WTC11 (cell line): ENCODE results near the gene CDK3. TPM values are rescaled to one million over a fixed set of nuclear protein-coding genes. Genes with fewer than 3 reads are reported as not detected.

ENCODE experiments used
- ATAC-seq: fragments of 200-7000 bp; cut with Tn5 transposase; 2 replicates; pipeline ENCODE4 v1.10.0; 2021; ENCODE audit warnings: mild to moderate bottlenecking, moderate library complexity
- CTCF ChIA-PET: fragments of 300-600 bp; sonication (Branson Sonifier 250); formaldehyde crosslinking; loops from one replicate; lab custom pipeline; 2021; ENCODE audit warnings: antibody characterized with exemption; lab: Charles Lee
- POLR2A ChIA-PET: fragments of 350-600 bp; sonication (Branson Sonifier 250); formaldehyde crosslinking; loops from one replicate; lab custom pipeline; 2021; ENCODE audit warnings: antibody characterized with exemption; lab: Charles Lee
- DNase-seq: peaks from one replicate; pipeline ENCODE4 v3.0.0; 2021; ENCODE audit warnings: low spot score
- H3K27ac Mint-ChIP-seq: 2 replicates; pipeline ENCODE4 v1.8.0; 2021; ENCODE audit warnings: mixed read lengths
- H3K27me3 Mint-ChIP-seq: 2 replicates; pipeline ENCODE4 v1.8.0; 2021; ENCODE audit warnings: low read depth, mild to moderate bottlenecking, moderate library complexity, mixed read lengths
- H3K36me3 Mint-ChIP-seq: 2 replicates; pipeline ENCODE4 v1.8.0; 2021; ENCODE audit warnings: mixed read lengths
- H3K4me1 Mint-ChIP-seq: 2 replicates; pipeline ENCODE4 v1.8.0; 2022; ENCODE audit warnings: mixed read lengths
- H3K4me3 Mint-ChIP-seq: 2 replicates; pipeline ENCODE4 v1.8.0; 2021; ENCODE audit warnings: mild to moderate bottlenecking, moderate library complexity, mixed read lengths
- H3K9me3 Mint-ChIP-seq: 2 replicates; pipeline ENCODE4 v1.8.0; 2021; ENCODE audit warnings: mixed read lengths
- ELF4 ChIP-seq: sonication (generic); formaldehyde crosslinking; IDR thresholded peaks from 2 replicates; pipeline ENCODE4 v1.8.1; 2022; ENCODE audit warnings: low read depth, mild to moderate bottlenecking, moderate library complexity, missing genetic modification reagents
- FOXK1 ChIP-seq: sonication (generic); formaldehyde crosslinking; IDR thresholded peaks from 2 replicates; pipeline ENCODE4 v1.8.0; 2022; ENCODE audit warnings: mild to moderate bottlenecking, moderate library complexity, missing genetic modification reagents
- GABPB1 ChIP-seq: sonication (generic); formaldehyde crosslinking; IDR thresholded peaks from 2 replicates; pipeline ENCODE4 v1.8.1; 2023; ENCODE audit warnings: mild to moderate bottlenecking, missing genetic modification reagents
- GRHL2 ChIP-seq: fragments of 250-450 bp; sonication (Bioruptor Pico); IDR thresholded peaks from 2 replicates; pipeline ENCODE4 v1.8.0; 2022; ENCODE audit warnings: mild to moderate bottlenecking, moderate library complexity; ENCODE audit not compliant: insufficient replicate concordance, severe bottlenecking
- HMGXB4 ChIP-seq: sonication (generic); formaldehyde crosslinking; IDR thresholded peaks from 2 replicates; pipeline ENCODE4 v1.8.1; 2023; ENCODE audit warnings: mild to moderate bottlenecking, moderate library complexity, missing genetic modification reagents
- IRF1 ChIP-seq: sonication (generic); formaldehyde crosslinking; IDR thresholded peaks from 2 replicates; pipeline ENCODE4 v1.8.0; 2023; ENCODE audit warnings: missing genetic modification reagents
- KAT7 ChIP-seq: sonication (generic); formaldehyde crosslinking; IDR thresholded peaks from 2 replicates; pipeline ENCODE4 v1.8.1; 2023; ENCODE audit warnings: missing genetic modification reagents, mild to moderate bottlenecking, borderline replicate concordance
- PRDM15 ChIP-seq: sonication (generic); formaldehyde crosslinking; IDR thresholded peaks from 2 replicates; pipeline ENCODE4 v1.8.0; 2022; ENCODE audit warnings: missing genetic modification reagents
- SMAD3 ChIP-seq: sonication (generic); formaldehyde crosslinking; IDR thresholded peaks from 2 replicates; pipeline ENCODE4 v1.8.0; 2022; ENCODE audit warnings: missing genetic modification reagents, mild to moderate bottlenecking, borderline replicate concordance
- SOX15 ChIP-seq: fragments of 250-450 bp; sonication (Bioruptor Pico); IDR thresholded peaks from 2 replicates; pipeline ENCODE4 v1.9.0; 2021; ENCODE audit warnings: mild to moderate bottlenecking
- ZNF121 ChIP-seq: sonication (generic); formaldehyde crosslinking; IDR thresholded peaks from 2 replicates; pipeline ENCODE4 v1.8.0; 2023; ENCODE audit warnings: missing genetic modification reagents
- ZNF281 ChIP-seq: sonication (generic); formaldehyde crosslinking; IDR thresholded peaks from 2 replicates; pipeline ENCODE4 v1.8.0; 2023; ENCODE audit warnings: mild to moderate bottlenecking, missing genetic modification reagents
- ZNF317 ChIP-seq: sonication (generic); formaldehyde crosslinking; IDR thresholded peaks from 2 replicates; pipeline ENCODE4 v1.8.1; 2023; ENCODE audit warnings: low read depth, mild to moderate bottlenecking, moderate library complexity, missing genetic modification reagents, borderline replicate concordance
- ZNF512 ChIP-seq: sonication (generic); formaldehyde crosslinking; IDR thresholded peaks from 2 replicates; pipeline ENCODE4 v1.8.1; 2022; ENCODE audit warnings: missing genetic modification reagents, borderline replicate concordance
- total RNA-seq: library from RNA; stranded (reverse); gene quantifications from 3 replicates; pipeline ENCODE4 v1.2.3, GENCODE V29; 2021

CDK3 gene
- total RNA-seq, 1 experiment from 2014 or later: 9.5 TPM

- TF ChIP-seq IRF1 (CRISPR knock-in tag) (no peak), KAT7 (CRISPR knock-in tag) (no peak), PRDM15 (CRISPR knock-in tag) (no peak), FOXK1 (CRISPR knock-in tag) (no peak), ELF4 (CRISPR knock-in tag) (no peak)
Measured at GRCh38 chr17:76026714-76027158, 26.1 kb downstream of the CDK3 start (continued).

- no peaks in the 10 kb centered on the region for H3K27me3 Mint-ChIP-seq
- no peak for ATAC-seq
- no peaks in the 10 kb centered on the region for H3K36me3 Mint-ChIP-seq
- DNase-seq: no peak
- H3K4me1 Mint-ChIP-seq: peaks cover 20% of the 10 kb centered on the region
- CTCF ChIA-PET: interaction anchor here (0.6 to 1.2 kb wide), 4 partner anchors 13 to 166 kb away, joined by 3 to 7 read pairs (median 4); no protein-coding TSS in a partner anchor
- TF ChIP-seq HMGXB4 (CRISPR knock-in tag) (no peak), GABPB1 (CRISPR knock-in tag) (peak; percentile 22; the same call in 1 of the 2 replicates)
- POLR2A ChIA-PET: no interaction called here
- peak within 1 kb of the TSS; percentile 57; the same call in 1 of the 2 replicates for H3K27ac Mint-ChIP-seq
- no peaks in the 10 kb centered on the region for H3K9me3 Mint-ChIP-seq
- H3K4me3 Mint-ChIP-seq: no peak within 1 kb of the TSS
Measured at GRCh38 chr17:76027159-76027839, 26.6 kb downstream of the CDK3 start, which contains the start of gene EVPL. Gene EVPL, minus strand, starts transcription at chr17:76027306. Its CDS starts 108 bp downstream, at chr17:76027198.

- Mint-ChIP-seq H3K4me3 (no peak overlapping the region), H3K36me3 (no peaks in the 10 kb centered on the region), H3K4me1 (peaks cover 29% of the 10 kb centered on the region), H3K27ac (no peak overlapping the region), H3K27me3 (no peaks in the 10 kb centered on the region), H3K9me3 (no peaks in the 10 kb centered on the region)
- ATAC-seq: no peak
- CTCF ChIA-PET: interaction anchor here (0.7 to 5.5 kb wide), 4 partner anchors 11 to 27 kb away, joined by 3 to 42 read pairs (median 4); no protein-coding TSS in a partner anchor
- 0 out of 2 replicates have a peak, but pooled peaks have one; percentile 20 for TF ChIP-seq SMAD3 (CRISPR knock-in tag)
- TF ChIP-seq ZNF317 (CRISPR knock-in tag): no peak
- TF ChIP-seq GRHL2 (CRISPR knock-in tag): no peak
- no peak for TF ChIP-seq ZNF512
- no peak for TF ChIP-seq SOX15
- TF ChIP-seq ZNF281 (CRISPR knock-in tag): no peak
- no peak for TF ChIP-seq ZNF121 (CRISPR knock-in tag)
- POLR2A ChIA-PET: no interaction called here
- no peak for DNase-seq
Measured at GRCh38 chr17:76032073-76032779, 31.6 kb downstream of the CDK3 start.
